SK-N-SH (cell line): ENCODE data around the gene SPANXN4. TPM values are rescaled to one million over a fixed set of nuclear protein-coding genes. Genes with fewer than 3 reads are reported as not detected.

Experiments
- CTCF ChIA-PET: fragments of 300-600, 350-600 bp; formaldehyde crosslinking; extraction: SDS; loops from one replicate; lab custom pipeline; 2021; lab: Yijun Ruan, JAX
- POLR2A ChIA-PET: fragments of 350-600 bp; sonication (Branson Sonifier 250); formaldehyde crosslinking; extraction: SDS; loops from one replicate; lab custom pipeline; 2020; ENCODE audit warnings: antibody characterized with exemption, inconsistent platforms; lab: Yijun Ruan, JAX
- DNase-seq: peaks from one replicate; pipeline ENCODE4 v3.0.0; 2012
- H2AFZ ChIP-seq: fragments of 200-600 bp; sonication (generic); 2 replicates; pipeline ENCODE4 v1.8.1; 2016; ENCODE audit warnings: antibody characterized with exemption, mild to moderate bottlenecking, low read depth
- H3F3A ChIP-seq: fragments of 200-600 bp; sonication (generic); replicated peaks from 2 replicates; pipeline ENCODE3; 2016; ENCODE audit warnings: antibody characterized with exemption, mild to moderate bottlenecking; ENCODE audit not compliant: insufficient read depth
- H3K27ac ChIP-seq, 2 experiments: fragments of 200-500 bp in 1 of 2; fragments of 200-600 bp in 1 of 2; sonication (Bioruptor generic) in 1 of 2; sonication (generic), shearing (Covaris generic) in 1 of 2; 2 replicates each; pipeline versions ENCODE4 v1.5.1 to v1.6.1; 2014 to 2016; ENCODE audit warnings: low read depth in 2 of 2, inconsistent platforms in 1 of 2, low read length in 1 of 2, mild to moderate bottlenecking in 1 of 2, mixed read lengths in 1 of 2
- H3K27me3 ChIP-seq: fragments of 200-600 bp; sonication (generic), shearing (Covaris generic); 2 replicates; pipeline ENCODE4 v1.6.1; 2016; ENCODE audit warnings: mixed run types; ENCODE audit not compliant: insufficient read depth
- H3K36me3 ChIP-seq, 2 experiments: fragments of 200-500 bp in 1 of 2; fragments of 200-600 bp in 1 of 2; sonication (Bioruptor generic) in 1 of 2; sonication (generic) in 1 of 2; replicated peaks in 1 of 2; 2 replicates each; pipeline versions ENCODE3 to v1.5.1; 2014 to 2016; ENCODE audit warnings: low read length in 1 of 2, mild to moderate bottlenecking in 1 of 2; ENCODE audit not compliant: insufficient read depth in 2 of 2, control insufficient read depth in 1 of 2
- H3K4me1 ChIP-seq, 2 experiments: fragments of 200-500 bp in 1 of 2; fragments of 200-600 bp in 1 of 2; sonication (Bioruptor generic) in 1 of 2; sonication (generic), shearing (Covaris generic) in 1 of 2; 2 replicates each; pipeline versions ENCODE4 v1.5.1 to v1.6.1; 2014 to 2016; ENCODE audit warnings: low read depth in 1 of 2, low read length in 1 of 2, mixed run types in 1 of 2; ENCODE audit not compliant: insufficient read depth in 2 of 2, control insufficient read depth in 1 of 2
- H3K4me2 ChIP-seq: fragments of 200-600 bp; sonication (generic), shearing (Covaris generic); 2 replicates; pipeline ENCODE4 v1.6.1; 2017; ENCODE audit warnings: mixed run types
- H3K4me3 ChIP-seq, 2 experiments: fragments of 200-500 bp in 1 of 2; fragments of 200-600 bp in 1 of 2; sonication (Bioruptor generic) in 1 of 2; sonication (generic), shearing (Covaris generic) in 1 of 2; 2 replicates each; pipeline versions ENCODE4 v1.5.1 to v1.8.1; 2014 to 2016; ENCODE audit warnings: low read depth in 2 of 2, inconsistent platforms in 1 of 2, low read length in 1 of 2, mild to moderate bottlenecking in 1 of 2, mixed read lengths in 1 of 2, moderate library complexity in 1 of 2
- H3K79me2 ChIP-seq: fragments of 200-600 bp; sonication (generic); 2 replicates; pipeline ENCODE4 v1.8.1; 2017; ENCODE audit warnings: mild to moderate bottlenecking; ENCODE audit not compliant: insufficient read depth
- H3K9ac ChIP-seq: fragments of 200-600 bp; sonication (generic); 2 replicates; pipeline ENCODE4 v1.6.1; 2017; ENCODE audit warnings: mixed run types
- H3K9me2 ChIP-seq: fragments of 200-600 bp; sonication (generic); 2 replicates; pipeline ENCODE4 v1.6.1; 2017; ENCODE audit warnings: mixed run types
- H3K9me3 ChIP-seq: fragments of 200-600 bp; sonication (generic); 2 replicates; pipeline ENCODE4 v1.6.1; 2017; ENCODE audit warnings: mixed run types, mild to moderate bottlenecking, moderate library complexity
- H4K20me1 ChIP-seq: fragments of 200-600 bp; sonication (generic); 2 replicates; pipeline ENCODE4 v1.6.1; 2017; ENCODE audit warnings: mild to moderate bottlenecking, mixed run types; ENCODE audit not compliant: insufficient read depth
- EZH2phosphoT487 ChIP-seq: fragments of 200-600 bp; sonication (generic); IDR thresholded peaks from 2 replicates; pipeline ENCODE4 v1.6.1; 2017; ENCODE audit warnings: low read depth, mixed run types, mild to moderate bottlenecking, antibody characterized with exemption, moderate library complexity, borderline replicate concordance
- FOXM1 ChIP-seq: IDR thresholded peaks from 2 replicates; pipeline ENCODE4 v1.4.0; 2012; ENCODE audit warnings: low read depth, mild to moderate bottlenecking
- GABPA ChIP-seq: IDR thresholded peaks from 2 replicates; pipeline ENCODE4 v1.4.0; 2012; ENCODE audit warnings: low read depth, mild to moderate bottlenecking
- GATA2 ChIP-seq: sonication (generic); formaldehyde crosslinking; IDR thresholded peaks from 2 replicates; pipeline ENCODE4 v1.5.0; 2020; ENCODE audit warnings: mild to moderate bottlenecking, missing genetic modification reagents
- NRF1 ChIP-seq: IDR thresholded peaks from 2 replicates; pipeline ENCODE4 v1.6.1; 2012; ENCODE audit warnings: low read depth, mild to moderate bottlenecking, low read length
- PBX3 ChIP-seq: IDR thresholded peaks from 2 replicates; pipeline ENCODE4; 2012
- RAD21 ChIP-seq: IDR thresholded peaks from 2 replicates; pipeline ENCODE4 v1.6.1; 2012; ENCODE audit warnings: mild to moderate bottlenecking, low read length
- RXRA ChIP-seq: IDR thresholded peaks from 2 replicates; pipeline ENCODE4 v1.4.0; 2012; ENCODE audit warnings: low read depth, mild to moderate bottlenecking, borderline replicate concordance
- SIN3A ChIP-seq: IDR thresholded peaks from 2 replicates; pipeline ENCODE4 v1.6.1; 2012; ENCODE audit warnings: low read depth, mild to moderate bottlenecking, low read length, moderate library complexity, borderline replicate concordance
- TEAD4 ChIP-seq: IDR thresholded peaks from 2 replicates; pipeline ENCODE4 v1.4.0; 2012; ENCODE audit warnings: mild to moderate bottlenecking, borderline replicate concordance; ENCODE audit not compliant: insufficient read depth
- USF1 ChIP-seq: IDR thresholded peaks from 2 replicates; pipeline ENCODE4 v1.4.0; 2012; ENCODE audit warnings: low read depth, borderline replicate concordance
- ZBTB33 ChIP-seq: IDR thresholded peaks from 2 replicates; pipeline ENCODE4 v1.4.0; 2012; ENCODE audit warnings: low read depth, borderline replicate concordance
- WGBS: methylation state at CpG from one replicate; pipeline ENCODE4 v1.1.6; 2017; ENCODE audit warnings: low lambda C conversion rate; 5-methylcytosine and 5-hydroxymethylcytosine counted together
- polyA plus RNA-seq, 3 experiments: library from polyadenylated mRNA; depleted of rRNA; stranded (reverse); fragments of >200 nt; gene quantifications; 2 replicates each; pipeline ENCODE4 v1.2.3, GENCODE V29; 2012
- TF ChIP-seq, protein P1 (sequence below): IDR thresholded peaks from 2 replicates; pipeline ENCODE4 v1.6.1; 2012; ENCODE audit warnings: mild to moderate bottlenecking, low read depth, low read length, moderate library complexity
- TF ChIP-seq, protein P2 (sequence below): fragments of 150-350 bp; IDR thresholded peaks from 2 replicates; pipeline ENCODE4 v1.6.1; 2016; ENCODE audit warnings: mild to moderate bottlenecking, low read depth, low read length

Gene SPANXN4
- polyA plus RNA-seq, 1 of the 3 experiments (the other 2 are of a cell fraction), result not detected

DNA sequence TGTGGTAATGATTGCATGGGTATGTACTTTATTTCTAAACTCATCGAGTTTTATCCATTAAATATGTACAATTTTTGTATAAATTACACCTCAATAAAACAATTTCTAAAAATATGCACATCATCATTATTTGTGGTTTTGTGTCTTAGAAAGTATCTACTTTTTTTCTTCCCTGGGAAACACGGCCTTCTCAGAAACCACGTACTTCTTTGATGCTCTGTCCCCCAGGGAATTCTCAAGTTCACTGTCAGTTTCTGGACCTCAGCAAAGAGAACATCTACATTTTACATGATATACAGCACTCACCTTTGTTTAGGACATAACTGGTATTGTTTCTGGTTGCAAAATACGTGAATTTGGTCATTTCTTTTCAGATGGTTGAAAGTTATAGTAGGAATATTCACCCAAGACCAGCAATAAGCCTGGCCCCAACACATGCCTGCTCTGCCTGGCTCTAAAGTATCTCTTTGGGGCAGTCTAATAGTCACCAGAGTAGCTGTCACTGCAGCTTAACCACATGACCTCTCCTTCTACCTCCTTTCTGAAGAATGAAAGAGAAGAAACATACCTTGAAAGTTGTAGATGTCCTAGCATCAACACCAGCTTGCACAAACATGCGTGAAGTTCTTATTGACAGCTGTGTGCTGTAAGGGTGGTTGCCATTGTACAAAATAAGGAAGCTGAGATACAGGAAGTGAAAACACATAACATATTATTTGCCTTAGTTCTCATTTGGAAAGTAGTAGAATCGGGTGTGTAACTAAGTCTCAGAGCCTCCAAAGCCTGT, 48.4 kb upstream of the SPANXN4 start:
- ChIA-PET CTCF (no interaction called here), POLR2A (no interaction called here)
- Histone ChIP-seq H3K27me3 (no peaks in the 10 kb centered on the region), H3K27ac (no peak overlapping the region), H3K9ac (no peak overlapping the region), H3K4me3 (no peak overlapping the region), H3K9me3 (no peaks in the 10 kb centered on the region), H3K9me2 (no peaks in the 10 kb centered on the region), H3K4me2 (no peak overlapping the region), H3K4me1 (no peaks in the 10 kb centered on the region), H3F3A (no peaks in the 10 kb centered on the region), H3K36me3 (no peaks in the 10 kb centered on the region), H4K20me1 (no peaks in the 10 kb centered on the region), H2AFZ (no peak overlapping the region), H3K79me2 (no peaks in the 10 kb centered on the region)
- DNase-seq, result no peak
- WGBS, result 3% methylated on average over 6 of the region's 6 CpGs
- no peak for TF ChIP-seq EZH2phosphoT487
- TF ChIP-seq NRF1, result no peak
- TF ChIP-seq RAD21, result no peak
- TF ChIP-seq ZBTB33, result no peak
- no peak for TF ChIP-seq GABPA
- TF ChIP-seq PBX3, result no peak

DNA sequence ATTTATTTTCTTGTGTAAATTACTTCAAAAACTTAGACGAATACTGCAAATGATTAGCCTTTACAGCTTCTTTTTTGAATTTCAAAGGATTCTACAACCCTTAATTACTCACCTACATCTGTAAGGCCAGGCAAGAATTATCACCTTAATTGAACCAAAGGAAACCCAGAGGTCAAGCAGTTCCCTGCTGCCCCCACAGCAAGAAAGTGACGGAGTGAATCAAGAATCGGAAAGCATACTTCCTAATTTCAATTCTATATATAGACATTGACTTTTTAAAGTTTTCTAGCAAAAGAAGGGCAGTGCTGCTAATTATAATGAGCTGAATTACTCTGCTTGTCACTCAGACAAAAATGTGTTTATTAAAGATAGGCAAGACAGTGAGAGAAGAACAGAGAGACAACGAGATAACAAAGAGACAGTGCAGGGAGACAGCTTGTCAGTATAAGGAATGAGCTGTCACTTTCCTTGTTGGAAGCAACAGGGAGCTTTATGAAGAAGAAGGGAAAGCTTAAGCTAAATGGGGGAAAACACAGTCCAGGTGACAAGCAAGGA, 47.5 kb upstream of the SPANXN4 start:
- Histone ChIP-seq H3F3A (no peaks in the 10 kb centered on the region), H3K9me3 (no peaks in the 10 kb centered on the region), H3K4me1 (no peaks in the 10 kb centered on the region), H3K27me3 (no peaks in the 10 kb centered on the region), H3K36me3 (no peaks in the 10 kb centered on the region), H3K79me2 (no peaks in the 10 kb centered on the region), H3K9me2 (no peaks in the 10 kb centered on the region), H3K4me3 (no peak overlapping the region), H3K27ac (no peak overlapping the region), H3K9ac (no peak overlapping the region), H4K20me1 (no peaks in the 10 kb centered on the region), H3K4me2 (no peak overlapping the region), H2AFZ (no peak overlapping the region)
- 4% methylated on average over 4 of the region's 4 CpGs for WGBS
- CTCF ChIA-PET, result no interaction called here
- DNase-seq, result no peak
- POLR2A ChIA-PET, result no interaction called here
- no peak for TF ChIP-seq FOXM1
- no peak for TF ChIP-seq SIN3A
- no peak for TF ChIP-seq GATA2 (CRISPR knock-in tag)
- no peak for TF ChIP-seq USF1
- TF ChIP-seq, protein P1, sequence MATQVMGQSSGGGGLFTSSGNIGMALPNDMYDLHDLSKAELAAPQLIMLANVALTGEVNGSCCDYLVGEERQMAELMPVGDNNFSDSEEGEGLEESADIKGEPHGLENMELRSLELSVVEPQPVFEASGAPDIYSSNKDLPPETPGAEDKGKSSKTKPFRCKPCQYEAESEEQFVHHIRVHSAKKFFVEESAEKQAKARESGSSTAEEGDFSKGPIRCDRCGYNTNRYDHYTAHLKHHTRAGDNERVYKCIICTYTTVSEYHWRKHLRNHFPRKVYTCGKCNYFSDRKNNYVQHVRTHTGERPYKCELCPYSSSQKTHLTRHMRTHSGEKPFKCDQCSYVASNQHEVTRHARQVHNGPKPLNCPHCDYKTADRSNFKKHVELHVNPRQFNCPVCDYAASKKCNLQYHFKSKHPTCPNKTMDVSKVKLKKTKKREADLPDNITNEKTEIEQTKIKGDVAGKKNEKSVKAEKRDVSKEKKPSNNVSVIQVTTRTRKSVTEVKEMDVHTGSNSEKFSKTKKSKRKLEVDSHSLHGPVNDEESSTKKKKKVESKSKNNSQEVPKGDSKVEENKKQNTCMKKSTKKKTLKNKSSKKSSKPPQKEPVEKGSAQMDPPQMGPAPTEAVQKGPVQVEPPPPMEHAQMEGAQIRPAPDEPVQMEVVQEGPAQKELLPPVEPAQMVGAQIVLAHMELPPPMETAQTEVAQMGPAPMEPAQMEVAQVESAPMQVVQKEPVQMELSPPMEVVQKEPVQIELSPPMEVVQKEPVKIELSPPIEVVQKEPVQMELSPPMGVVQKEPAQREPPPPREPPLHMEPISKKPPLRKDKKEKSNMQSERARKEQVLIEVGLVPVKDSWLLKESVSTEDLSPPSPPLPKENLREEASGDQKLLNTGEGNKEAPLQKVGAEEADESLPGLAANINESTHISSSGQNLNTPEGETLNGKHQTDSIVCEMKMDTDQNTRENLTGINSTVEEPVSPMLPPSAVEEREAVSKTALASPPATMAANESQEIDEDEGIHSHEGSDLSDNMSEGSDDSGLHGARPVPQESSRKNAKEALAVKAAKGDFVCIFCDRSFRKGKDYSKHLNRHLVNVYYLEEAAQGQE, result no peak
- no peak for TF ChIP-seq RXRA
- TF ChIP-seq, protein P2, sequence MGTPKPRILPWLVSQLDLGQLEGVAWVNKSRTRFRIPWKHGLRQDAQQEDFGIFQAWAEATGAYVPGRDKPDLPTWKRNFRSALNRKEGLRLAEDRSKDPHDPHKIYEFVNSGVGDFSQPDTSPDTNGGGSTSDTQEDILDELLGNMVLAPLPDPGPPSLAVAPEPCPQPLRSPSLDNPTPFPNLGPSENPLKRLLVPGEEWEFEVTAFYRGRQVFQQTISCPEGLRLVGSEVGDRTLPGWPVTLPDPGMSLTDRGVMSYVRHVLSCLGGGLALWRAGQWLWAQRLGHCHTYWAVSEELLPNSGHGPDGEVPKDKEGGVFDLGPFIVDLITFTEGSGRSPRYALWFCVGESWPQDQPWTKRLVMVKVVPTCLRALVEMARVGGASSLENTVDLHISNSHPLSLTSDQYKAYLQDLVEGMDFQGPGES, result no peak
- no peak for TF ChIP-seq TEAD4
- no peak for TF ChIP-seq EZH2phosphoT487
- no peak for TF ChIP-seq ZBTB33
